HS-27A (cell line): ENCODE results near the gene PGBD4.
"Not testable (repeated sequence)": the region's sequence is repeated elsewhere in the genome, so short reads cannot be mapped to it uniquely, and the experiment has no call there.

Experiments
- DNase-seq: peaks from one replicate; pipeline ENCODE4 v3.0.0-alpha.2; 2012; ENCODE audit warnings: low read depth, missing footprints

PGBD4 gene

GRCh38 chr15:34114215-34114614 is 12.3 kb downstream of the PGBD4 start:
- DNase-seq: no peak

GRCh38 chr15:34114739-34115138 is 12.9 kb downstream of the PGBD4 start:
- DNase-seq: no peak

- no peak for DNase-seq
Observed at GRCh38 chr15:34116620-34117019, 14.7 kb downstream of the PGBD4 start.

- DNase-seq: no peak
Observed at GRCh38 chr15:34119291-34119690, 17.4 kb downstream of the PGBD4 start.

GRCh38 chr15:34120420-34120819 is 18.5 kb downstream of the PGBD4 start:
- DNase-seq: not testable (repeated sequence)

GRCh38 chr15:34121786-34122185 is 19.9 kb downstream of the PGBD4 start:
- not testable (repeated sequence) for DNase-seq

GRCh38 chr15:34122771-34123183 is 20.9 kb downstream of the PGBD4 start:
- DNase-seq: no peak

GRCh38 chr15:34124651-34125050 is 22.8 kb downstream of the PGBD4 start:
- no peak for DNase-seq

GRCh38 chr15:34125945-34126344 is 24.1 kb downstream of the PGBD4 start:
- DNase-seq: no peak

- no peak for DNase-seq
Observed at GRCh38 chr15:34126522-34126921, 24.6 kb downstream of the PGBD4 start.

GRCh38 chr15:34128898-34129297 is 27.0 kb downstream of the PGBD4 start:
- no peak for DNase-seq

GRCh38 chr15:34132881-34133280 is 31.0 kb downstream of the PGBD4 start:
- DNase-seq: no peak

- no peak for DNase-seq
Observed at GRCh38 chr15:34133511-34133910, 31.6 kb downstream of the PGBD4 start.

- DNase-seq: no peak
Observed at GRCh38 chr15:34147371-34148140, 45.7 kb downstream of the PGBD4 start.

- no peak for DNase-seq
Observed at GRCh38 chr15:34154725-34155204, 52.9 kb downstream of the PGBD4 start.

GRCh38 chr15:34155859-34156258 is 54.0 kb downstream of the PGBD4 start:
- no peak for DNase-seq
